Testis (tissue), 2 donors: ENCODE results near the gene PPP1R37.

Source experiments
- POLR2A ChIP-seq: fragments of 450-650 bp; IDR thresholded peaks from one replicate; pipeline ENCODE4 v1.6.1; 2017; ENCODE audit warnings: antibody characterized with exemption, mild to moderate bottlenecking, moderate library complexity
- TF ChIP-seq, protein P1 (sequence below), 3 experiments: fragments of 450-650 bp in 2 of 3; fragments of 200-600 bp in 1 of 3; sonication (generic) in 1 of 3; IDR thresholded peaks; one replicate each; pipeline ENCODE4 v1.5.1; 2016 to 2019; ENCODE audit warnings: antibody characterized with exemption in 3 of 3, mild to moderate bottlenecking in 2 of 3, moderate library complexity in 1 of 3

DNA sequence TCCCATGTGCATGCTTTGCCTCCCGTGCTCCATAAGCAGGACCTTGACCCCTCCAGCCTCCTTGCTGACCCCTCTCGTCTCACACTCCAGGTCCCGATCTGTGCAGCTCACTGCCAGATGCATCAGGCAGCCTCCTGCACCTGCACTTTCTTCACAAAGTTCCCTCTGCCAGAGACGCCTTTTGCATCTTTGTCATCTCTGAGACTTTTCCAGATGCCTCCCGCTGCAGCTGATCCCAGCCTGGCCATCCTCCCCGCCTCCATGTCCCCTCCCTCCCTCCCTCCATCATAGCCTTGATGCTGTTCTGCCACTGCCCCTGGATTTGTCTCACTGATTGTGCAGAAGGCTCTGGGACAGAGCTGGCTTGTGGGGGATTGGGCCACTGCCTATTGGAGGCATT, 29.9 kb downstream of the PPP1R37 start:
- TF ChIP-seq POLR2A, result no peak
- TF ChIP-seq, protein P1, sequence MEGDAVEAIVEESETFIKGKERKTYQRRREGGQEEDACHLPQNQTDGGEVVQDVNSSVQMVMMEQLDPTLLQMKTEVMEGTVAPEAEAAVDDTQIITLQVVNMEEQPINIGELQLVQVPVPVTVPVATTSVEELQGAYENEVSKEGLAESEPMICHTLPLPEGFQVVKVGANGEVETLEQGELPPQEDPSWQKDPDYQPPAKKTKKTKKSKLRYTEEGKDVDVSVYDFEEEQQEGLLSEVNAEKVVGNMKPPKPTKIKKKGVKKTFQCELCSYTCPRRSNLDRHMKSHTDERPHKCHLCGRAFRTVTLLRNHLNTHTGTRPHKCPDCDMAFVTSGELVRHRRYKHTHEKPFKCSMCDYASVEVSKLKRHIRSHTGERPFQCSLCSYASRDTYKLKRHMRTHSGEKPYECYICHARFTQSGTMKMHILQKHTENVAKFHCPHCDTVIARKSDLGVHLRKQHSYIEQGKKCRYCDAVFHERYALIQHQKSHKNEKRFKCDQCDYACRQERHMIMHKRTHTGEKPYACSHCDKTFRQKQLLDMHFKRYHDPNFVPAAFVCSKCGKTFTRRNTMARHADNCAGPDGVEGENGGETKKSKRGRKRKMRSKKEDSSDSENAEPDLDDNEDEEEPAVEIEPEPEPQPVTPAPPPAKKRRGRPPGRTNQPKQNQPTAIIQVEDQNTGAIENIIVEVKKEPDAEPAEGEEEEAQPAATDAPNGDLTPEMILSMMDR (IDR thresholded peaks at IDR 0.05), result no peak
